ENCODE data around the gene MIGA2. TPM values are rescaled to one million over a fixed set of nuclear protein-coding genes. Genes with fewer than 3 reads are reported as not detected.

MIGA2 gene
- total and polyA plus RNA-seq, 2 experiments from 2014 or later: 19.3 to 47.8 TPM

DNA sequence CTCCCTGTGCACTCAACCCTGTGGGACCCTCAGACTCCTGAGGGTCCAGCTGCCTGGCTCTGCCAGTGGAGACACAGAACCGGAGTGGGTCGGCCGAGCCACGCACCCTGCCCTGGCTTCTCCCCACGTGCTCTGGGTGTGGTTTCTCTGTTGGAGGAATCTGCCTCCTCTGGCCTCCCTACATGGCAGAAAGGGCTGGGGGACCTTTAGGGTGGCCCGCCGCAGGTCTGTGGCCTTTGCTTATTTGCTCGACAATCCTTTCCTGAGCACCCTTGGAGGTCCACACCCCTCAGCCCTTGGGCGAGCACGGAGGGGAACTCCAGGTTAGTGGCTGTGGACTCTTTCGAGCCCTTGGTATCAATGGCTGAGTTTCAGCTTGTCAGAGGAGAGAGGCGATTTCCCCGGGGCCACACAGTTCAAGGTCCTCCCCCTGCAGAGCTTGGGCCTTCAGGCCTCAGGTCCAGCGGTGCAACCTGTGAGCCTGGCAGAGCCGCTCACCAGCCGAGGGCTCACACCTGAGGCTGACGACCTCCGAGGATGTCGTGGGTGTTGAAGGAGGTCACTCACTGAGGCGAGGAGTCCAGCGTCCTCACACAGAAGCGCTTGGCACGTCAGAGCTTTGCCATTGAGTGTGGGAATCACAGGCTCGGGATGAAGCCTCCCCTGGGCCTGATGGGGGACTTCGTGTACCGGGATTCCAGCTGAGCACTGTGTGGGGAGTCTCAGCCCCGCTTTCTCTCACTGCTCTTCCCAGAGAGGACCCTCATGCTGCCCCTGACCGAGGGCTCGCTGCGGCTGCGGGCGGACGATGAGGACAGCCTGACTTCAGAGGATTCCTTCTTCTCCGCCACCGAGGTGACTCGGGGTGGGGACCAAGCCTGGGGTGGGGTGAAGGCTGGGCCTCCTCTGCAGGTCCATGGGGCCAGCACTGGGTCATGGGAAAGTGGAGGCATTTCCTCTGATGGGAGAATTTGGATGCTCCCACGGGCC is 23.7 kb downstream of the MIGA2 start:
- ATAC-seq: no peak
- H3K4me2 ChIP-seq: no peak overlapping the region

More for the DNA sequence above, 23.7 kb downstream of the MIGA2 start:
- no peak for DNase-seq (ENCODE audit: low spot score)
- Histone ChIP-seq H3K36me3 (ENCODE audit: insufficient read depth) (no peaks in the 10 kb centered on the region; the same call in 1 of the 2 replicates), H4K20me1 (replicated peaks; ENCODE audit: insufficient read depth) (no peaks in the 10 kb centered on the region), H3K4me1 (ENCODE audit: insufficient read depth) (no peaks in the 10 kb centered on the region), H3K4me3 (no peak overlapping the region), H3K27ac (ENCODE audit: low read depth) (no peak overlapping the region), H3F3A (replicated peaks; ENCODE audit: low read depth) (no peaks in the 10 kb centered on the region), H3K27me3 (ENCODE audit: insufficient read depth) (no peaks in the 10 kb centered on the region), H2AFZ (no peak overlapping the region), H3K79me2 (replicated peaks; ENCODE audit: insufficient read depth) (no peaks in the 10 kb centered on the region), H3K9me2 (ENCODE audit: insufficient read depth) (no peaks in the 10 kb centered on the region)
- Mint-ChIP-seq H3K4me3 (no peak overlapping the region), H3K9me3 (no peaks in the 10 kb centered on the region), H3K4me1 (no peaks in the 10 kb centered on the region), H3K27ac (no peak overlapping the region), H3K36me3 (ENCODE audit: low read depth) (peaks cover 30% of the 10 kb centered on the region), H3K27me3 (ENCODE audit: insufficient read depth, low read depth, poor library complexity) (peaks cover 1% of the 10 kb centered on the region)
- no peak for TF ChIP-seq POLR2AphosphoS5 (IDR thresholded peaks at IDR 0.05; ENCODE audit: low read depth)
- no peak for TF ChIP-seq JUNB (IDR thresholded peaks at IDR 0.05; ENCODE audit: unreplicated experiment)
- TF ChIP-seq ZNF331 (CRISPR knock-in tag; IDR thresholded peaks at IDR 0.05; ENCODE audit: low read depth): no peak
- no peak for TF ChIP-seq ZNF114 (CRISPR knock-in tag; IDR thresholded peaks at IDR 0.05)
- TF ChIP-seq, protein P1, sequence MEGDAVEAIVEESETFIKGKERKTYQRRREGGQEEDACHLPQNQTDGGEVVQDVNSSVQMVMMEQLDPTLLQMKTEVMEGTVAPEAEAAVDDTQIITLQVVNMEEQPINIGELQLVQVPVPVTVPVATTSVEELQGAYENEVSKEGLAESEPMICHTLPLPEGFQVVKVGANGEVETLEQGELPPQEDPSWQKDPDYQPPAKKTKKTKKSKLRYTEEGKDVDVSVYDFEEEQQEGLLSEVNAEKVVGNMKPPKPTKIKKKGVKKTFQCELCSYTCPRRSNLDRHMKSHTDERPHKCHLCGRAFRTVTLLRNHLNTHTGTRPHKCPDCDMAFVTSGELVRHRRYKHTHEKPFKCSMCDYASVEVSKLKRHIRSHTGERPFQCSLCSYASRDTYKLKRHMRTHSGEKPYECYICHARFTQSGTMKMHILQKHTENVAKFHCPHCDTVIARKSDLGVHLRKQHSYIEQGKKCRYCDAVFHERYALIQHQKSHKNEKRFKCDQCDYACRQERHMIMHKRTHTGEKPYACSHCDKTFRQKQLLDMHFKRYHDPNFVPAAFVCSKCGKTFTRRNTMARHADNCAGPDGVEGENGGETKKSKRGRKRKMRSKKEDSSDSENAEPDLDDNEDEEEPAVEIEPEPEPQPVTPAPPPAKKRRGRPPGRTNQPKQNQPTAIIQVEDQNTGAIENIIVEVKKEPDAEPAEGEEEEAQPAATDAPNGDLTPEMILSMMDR (conservative IDR thresholded peaks at IDR 0.05; ENCODE audit: low read depth in 2 of 2): no peak
- TF ChIP-seq EZH2phosphoT487 (IDR thresholded peaks at IDR 0.05; ENCODE audit: unreplicated experiment): no peak
- TF ChIP-seq, protein P2, sequence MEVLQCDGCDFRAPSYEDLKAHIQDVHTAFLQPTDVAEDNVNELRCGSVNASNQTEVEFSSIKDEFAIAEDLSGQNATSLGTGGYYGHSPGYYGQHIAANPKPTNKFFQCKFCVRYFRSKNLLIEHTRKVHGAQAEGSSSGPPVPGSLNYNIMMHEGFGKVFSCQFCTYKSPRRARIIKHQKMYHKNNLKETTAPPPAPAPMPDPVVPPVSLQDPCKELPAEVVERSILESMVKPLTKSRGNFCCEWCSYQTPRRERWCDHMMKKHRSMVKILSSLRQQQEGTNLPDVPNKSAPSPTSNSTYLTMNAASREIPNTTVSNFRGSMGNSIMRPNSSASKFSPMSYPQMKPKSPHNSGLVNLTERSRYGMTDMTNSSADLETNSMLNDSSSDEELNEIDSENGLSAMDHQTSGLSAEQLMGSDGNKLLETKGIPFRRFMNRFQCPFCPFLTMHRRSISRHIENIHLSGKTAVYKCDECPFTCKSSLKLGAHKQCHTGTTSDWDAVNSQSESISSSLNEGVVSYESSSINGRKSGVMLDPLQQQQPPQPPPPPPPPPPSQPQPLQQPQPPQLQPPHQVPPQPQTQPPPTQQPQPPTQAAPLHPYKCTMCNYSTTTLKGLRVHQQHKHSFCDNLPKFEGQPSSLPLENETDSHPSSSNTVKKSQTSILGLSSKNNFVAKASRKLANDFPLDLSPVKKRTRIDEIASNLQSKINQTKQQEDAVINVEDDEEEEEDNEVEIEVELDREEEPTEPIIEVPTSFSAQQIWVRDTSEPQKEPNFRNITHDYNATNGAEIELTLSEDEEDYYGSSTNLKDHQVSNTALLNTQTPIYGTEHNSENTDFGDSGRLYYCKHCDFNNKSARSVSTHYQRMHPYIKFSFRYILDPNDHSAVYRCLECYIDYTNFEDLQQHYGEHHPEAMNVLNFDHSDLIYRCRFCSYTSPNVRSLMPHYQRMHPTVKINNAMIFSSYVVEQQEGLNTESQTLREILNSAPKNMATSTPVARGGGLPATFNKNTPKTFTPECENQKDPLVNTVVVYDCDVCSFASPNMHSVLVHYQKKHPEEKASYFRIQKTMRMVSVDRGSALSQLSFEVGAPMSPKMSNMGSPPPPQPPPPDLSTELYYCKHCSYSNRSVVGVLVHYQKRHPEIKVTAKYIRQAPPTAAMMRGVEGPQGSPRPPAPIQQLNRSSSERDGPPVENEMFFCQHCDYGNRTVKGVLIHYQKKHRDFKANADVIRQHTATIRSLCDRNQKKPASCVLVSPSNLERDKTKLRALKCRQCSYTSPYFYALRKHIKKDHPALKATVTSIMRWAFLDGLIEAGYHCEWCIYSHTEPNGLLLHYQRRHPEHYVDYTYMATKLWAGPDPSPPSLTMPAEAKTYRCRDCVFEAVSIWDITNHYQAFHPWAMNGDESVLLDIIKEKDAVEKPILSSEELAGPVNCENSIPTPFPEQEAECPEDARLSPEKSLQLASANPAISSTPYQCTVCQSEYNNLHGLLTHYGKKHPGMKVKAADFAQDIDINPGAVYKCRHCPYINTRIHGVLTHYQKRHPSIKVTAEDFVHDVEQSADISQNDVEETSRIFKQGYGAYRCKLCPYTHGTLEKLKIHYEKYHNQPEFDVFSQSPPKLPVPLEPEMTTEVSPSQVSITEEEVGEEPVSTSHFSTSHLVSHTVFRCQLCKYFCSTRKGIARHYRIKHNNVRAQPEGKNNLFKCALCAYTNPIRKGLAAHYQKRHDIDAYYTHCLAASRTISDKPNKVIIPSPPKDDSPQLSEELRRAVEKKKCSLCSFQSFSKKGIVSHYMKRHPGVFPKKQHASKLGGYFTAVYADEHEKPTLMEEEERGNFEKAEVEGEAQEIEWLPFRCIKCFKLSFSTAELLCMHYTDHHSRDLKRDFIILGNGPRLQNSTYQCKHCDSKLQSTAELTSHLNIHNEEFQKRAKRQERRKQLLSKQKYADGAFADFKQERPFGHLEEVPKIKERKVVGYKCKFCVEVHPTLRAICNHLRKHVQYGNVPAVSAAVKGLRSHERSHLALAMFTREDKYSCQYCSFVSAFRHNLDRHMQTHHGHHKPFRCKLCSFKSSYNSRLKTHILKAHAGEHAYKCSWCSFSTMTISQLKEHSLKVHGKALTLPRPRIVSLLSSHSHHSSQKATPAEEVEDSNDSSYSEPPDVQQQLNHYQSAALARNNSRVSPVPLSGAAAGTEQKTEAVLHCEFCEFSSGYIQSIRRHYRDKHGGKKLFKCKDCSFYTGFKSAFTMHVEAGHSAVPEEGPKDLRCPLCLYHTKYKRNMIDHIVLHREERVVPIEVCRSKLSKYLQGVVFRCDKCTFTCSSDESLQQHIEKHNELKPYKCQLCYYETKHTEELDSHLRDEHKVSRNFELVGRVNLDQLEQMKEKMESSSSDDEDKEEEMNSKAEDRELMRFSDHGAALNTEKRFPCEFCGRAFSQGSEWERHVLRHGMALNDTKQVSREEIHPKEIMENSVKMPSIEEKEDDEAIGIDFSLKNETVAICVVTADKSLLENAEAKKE (CRISPR knock-in tag; IDR thresholded peaks at IDR 0.05): no peak
- TF ChIP-seq EZH2 (IDR thresholded peaks at IDR 0.05; ENCODE audit: low read depth, unreplicated experiment): no peak
